Ammon's horn (tissue), 1 donor: Measurements from ENCODE around the gene KRT80.

Experiments
- DNase-seq: peaks from one replicate; pipeline ENCODE4 v3.0.0-alpha.2; 2016; ENCODE audit warnings: low spot score

KRT80 gene

GRCh38 chr12:52179396-52179973 is 12.3 kb downstream of the KRT80 start:
- DNase-seq, result no peak

GRCh38 chr12:52178984-52179383 is 12.8 kb downstream of the KRT80 start:
- DNase-seq, result no peak

- no peak for DNase-seq
These were observed 13.4 kb downstream of the KRT80 start for GRCh38 chr12:52178443-52178842.

GRCh38 chr12:52175371-52176350 is 16.2 kb downstream of the KRT80 start:
- no peak for DNase-seq

- no peak for DNase-seq
These were observed 18.3 kb downstream of the KRT80 start for GRCh38 chr12:52173526-52173925.

- no peak for DNase-seq
These were observed 18.9 kb downstream of the KRT80 start for GRCh38 chr12:52172956-52173355.

- no peak for DNase-seq
These were observed 19.8 kb downstream of the KRT80 start for GRCh38 chr12:52171950-52172512.

- DNase-seq, result no peak
These were observed 21.0 kb downstream of the KRT80 start for GRCh38 chr12:52170827-52171226.

GRCh38 chr12:52169886-52170285 is 21.9 kb downstream of the KRT80 start:
- no peak for DNase-seq

GRCh38 chr12:52168019-52168717 is 23.6 kb downstream of the KRT80 start:
- no peak for DNase-seq

GRCh38 chr12:52167526-52167925 is 24.3 kb downstream of the KRT80 start:
- DNase-seq, result no peak

- DNase-seq, result no peak
These were observed 25.1 kb downstream of the KRT80 start for GRCh38 chr12:52166672-52167071.

GRCh38 chr12:52165096-52165855 is 26.5 kb downstream of the KRT80 start:
- no peak for DNase-seq

GRCh38 chr12:52164624-52165023 is 27.2 kb downstream of the KRT80 start:
- no peak for DNase-seq

- DNase-seq, result no peak
These were observed 28.8 kb downstream of the KRT80 start for GRCh38 chr12:52162981-52163380.

- DNase-seq, result no peak
These were observed 31.6 kb downstream of the KRT80 start for GRCh38 chr12:52160200-52160599.

GRCh38 chr12:52157566-52158150 is 34.2 kb downstream of the KRT80 start:
- DNase-seq, result no peak

- peak; percentile 80 for DNase-seq
These were observed 34.9 kb downstream of the KRT80 start for GRCh38 chr12:52156757-52157565.

GRCh38 chr12:52156311-52156710 is 35.5 kb downstream of the KRT80 start:
- no peak for DNase-seq
